ENCODE measurements around the gene COX7B. TPM values are rescaled to one million over a fixed set of nuclear protein-coding genes. Genes with fewer than 3 reads are reported as not detected.
"Not testable (repeated sequence)": the region's sequence is repeated elsewhere in the genome, so short reads cannot be mapped to it uniquely, and the experiment has no call there.

The COX7B gene
- 1,000 to 10,000 TPM; 1,439 to 1,473 TPM for total RNA-seq

- peaks cover 6% of the 10 kb centered on the region for H3K36me3 ChIP-seq
- no peaks in the 10 kb centered on the region for H3K9me3 ChIP-seq
- no peaks in the 10 kb centered on the region for H3K27me3 ChIP-seq
- peak in 1 of 2 donors; percentile 35 for TF ChIP-seq CTCF (IDR thresholded peaks at IDR 0.05)
- H3K4me3 ChIP-seq: peak within 1 kb of the TSS; percentile 54 to 59
- peak within 1 kb of the TSS; percentile 76 to 85 for H3K27ac ChIP-seq
- H3K4me1 ChIP-seq: no peaks in the 10 kb centered on the region
- peak; percentile 71 for DNase-seq (ENCODE audit: low spot score)
Measured at GRCh38 chrX:77899081-77899828, at the start of gene COX7B. Gene COX7B, plus strand, starts transcription at chrX:77899468. Its CDS starts 86 bp downstream, at chrX:77899554.

GRCh38 chrX:77875372-77875771, 23.9 kb upstream of the COX7B start:
- H3K4me3 ChIP-seq: no peak overlapping the region
- H3K27me3 ChIP-seq: no peaks in the 10 kb centered on the region
- no peak for DNase-seq (ENCODE audit: low spot score)
- no peaks in the 10 kb centered on the region for H3K9me3 ChIP-seq
- TF ChIP-seq CTCF (IDR thresholded peaks at IDR 0.05): no peak
- H3K4me1 ChIP-seq: no peaks in the 10 kb centered on the region
- peaks cover 5% of the 10 kb centered on the region for H3K36me3 ChIP-seq
- no peak overlapping the region for H3K27ac ChIP-seq

- not testable (repeated sequence) for H3K4me1 ChIP-seq; H3K36me3 ChIP-seq; DNase-seq (ENCODE audit: low spot score); H3K4me3 ChIP-seq; H3K9me3 ChIP-seq; H3K27me3 ChIP-seq; H3K27ac ChIP-seq
Measured at GRCh38 chrX:77881418-77881817, 17.9 kb upstream of the COX7B start.

- Histone ChIP-seq H3K9me3 (peaks cover 0 to 5% of the 10 kb centered on the region in 2 donors), H3K27ac (no peak overlapping the region), H3K4me1 (no peaks in the 10 kb centered on the region), H3K27me3 (no peaks in the 10 kb centered on the region), H3K4me3 (no peak overlapping the region), H3K36me3 (no peaks in the 10 kb centered on the region)
- no peak for TF ChIP-seq CTCF (IDR thresholded peaks at IDR 0.05)
- no peak for DNase-seq (ENCODE audit: low spot score)
Measured at GRCh38 chrX:77892887-77893286, 6.4 kb upstream of the COX7B start.

GRCh38 chrX:77893713-77894112, 5.6 kb upstream of the COX7B start:
- Histone ChIP-seq H3K4me1 (no peaks in the 10 kb centered on the region), H3K9me3 (peaks cover 0 to 5% of the 10 kb centered on the region in 2 donors), H3K27ac (no peak overlapping the region), H3K36me3 (no peaks in the 10 kb centered on the region), H3K4me3 (peak overlapping the region; percentile 57 to 63), H3K27me3 (no peaks in the 10 kb centered on the region)
- no peak for TF ChIP-seq CTCF (IDR thresholded peaks at IDR 0.05)
- DNase-seq (ENCODE audit: low spot score): no peak

- Histone ChIP-seq H3K4me1 (no peaks in the 10 kb centered on the region), H3K27ac (peak within 1 kb of the TSS; percentile 87 to 88), H3K27me3 (no peaks in the 10 kb centered on the region), H3K36me3 (no peaks in the 10 kb centered on the region), H3K9me3 (peaks cover 0 to under 1% of the 10 kb centered on the region in 2 donors), H3K4me3 (peak within 1 kb of the TSS; percentile 57 to 63)
- TF ChIP-seq CTCF (IDR thresholded peaks at IDR 0.05): no peak
- peak; percentile 95 for DNase-seq (ENCODE audit: low spot score)
Measured at GRCh38 chrX:77894921-77895886, 4.1 kb upstream of the COX7B start, which contains the start of gene MAGT1. Gene MAGT1, minus strand, starts transcription at chrX:77895435. Its CDS starts 25 bp downstream, at chrX:77895410.

All from right atrium auricular region (tissue), 2 donors.